ENCODE results near the gene ZNF276.

- TF ChIP-seq PKNOX1 (IDR thresholded peaks at IDR 0.05) (no peak), LEF1 (IDR thresholded peaks at IDR 0.05; ENCODE audit: borderline replicate concordance) (no peak), FOXA1 (IDR thresholded peaks at IDR 0.05) (no peak)
These were observed 8.7 kb downstream of the ZNF276 start for GRCh38 chr16:89729863-89730593.

All from HEK293T (cell line).